EH (cell line): ENCODE measurements around the gene DIP2A.
A peak's percentile ranks its signal among the peaks of the same experiment; 100 is the strongest.

ENCODE experiments used
- DNase-seq: peaks from one replicate; pipeline ENCODE4 v3.0.0-alpha.2; 2015; ENCODE audit warnings: low read depth

DIP2A gene

DNA sequence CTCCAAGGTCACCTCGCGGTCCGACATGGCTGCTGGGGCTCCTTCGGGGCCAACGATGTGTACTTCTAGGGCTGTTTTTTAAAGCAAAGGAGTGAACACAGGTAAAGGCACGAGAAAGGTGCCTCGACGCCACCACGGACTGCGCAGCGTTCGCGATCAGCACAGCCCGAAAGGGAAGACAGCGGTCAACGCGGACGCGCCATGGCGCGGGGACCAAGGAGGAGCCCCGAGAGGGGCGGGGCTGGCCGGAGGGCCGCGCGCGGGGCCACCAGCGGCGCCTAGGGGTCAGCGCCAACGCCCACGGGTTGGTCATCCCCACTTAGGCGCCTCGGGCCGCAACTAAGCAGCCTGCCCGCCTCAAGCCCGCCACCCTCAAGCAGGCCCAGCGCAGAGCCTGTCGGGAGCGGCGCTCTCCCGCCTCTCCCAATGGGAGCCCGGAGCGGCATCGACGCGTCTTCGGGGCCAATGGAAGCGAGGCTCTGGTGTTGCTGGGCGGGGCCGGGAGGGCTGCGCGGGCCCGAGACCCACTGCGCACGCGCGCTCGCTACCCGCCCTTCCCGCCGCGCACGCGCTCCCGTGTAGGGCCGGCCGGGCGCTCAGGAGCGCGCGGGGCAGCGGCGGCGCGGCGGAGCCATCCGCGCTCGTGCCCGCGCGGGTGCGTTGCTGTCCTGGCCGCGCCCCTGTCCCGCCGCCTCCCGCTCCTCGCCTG is at the start of gene DIP2A:
TSS of gene DIP2A (plus strand) at position 577 of the 709 bp plus-strand sequence. CDS start 241 bp downstream, outside the sequence.
- peak; percentile 96 for DNase-seq

- no peak for DNase-seq
Measured at GRCh38 chr21:46409641-46410406, 48.9 kb upstream of the DIP2A start.

- DNase-seq = no peak
Measured at GRCh38 chr21:46410516-46410915, 48.2 kb upstream of the DIP2A start.

- DNase-seq = no peak
Measured at GRCh38 chr21:46411236-46411635, 47.5 kb upstream of the DIP2A start.

- no peak for DNase-seq
Measured at GRCh38 chr21:46411691-46412090, 47.0 kb upstream of the DIP2A start.

- no peak for DNase-seq
Measured at GRCh38 chr21:46412521-46413364, 45.9 kb upstream of the DIP2A start.

GRCh38 chr21:46413365-46413696 is 45.4 kb upstream of the DIP2A start:
- no peak for DNase-seq

- DNase-seq = no peak
Measured at GRCh38 chr21:46414965-46415275, 43.8 kb upstream of the DIP2A start.

DNA sequence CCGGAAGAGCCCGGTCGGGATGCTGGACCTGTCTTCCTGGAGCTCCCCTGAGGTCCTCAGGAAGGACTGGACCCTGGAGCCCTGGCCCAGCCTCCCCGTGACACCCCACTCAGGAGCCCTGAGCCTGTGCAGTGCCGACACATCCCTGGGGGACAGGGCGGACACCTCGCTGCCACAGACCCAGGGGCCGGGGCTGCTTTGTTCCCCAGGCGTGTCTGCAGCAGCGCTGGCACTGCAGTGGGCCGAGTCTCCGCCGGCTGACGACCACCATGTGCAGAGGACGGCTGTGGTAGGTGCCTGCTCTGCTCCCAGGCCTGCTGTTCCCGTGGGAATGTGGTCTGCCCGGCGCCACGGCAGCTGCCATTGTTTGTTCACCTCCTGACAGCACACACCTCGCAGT is 42.1 kb upstream of the DIP2A start:
- DNase-seq = no peak

DNA sequence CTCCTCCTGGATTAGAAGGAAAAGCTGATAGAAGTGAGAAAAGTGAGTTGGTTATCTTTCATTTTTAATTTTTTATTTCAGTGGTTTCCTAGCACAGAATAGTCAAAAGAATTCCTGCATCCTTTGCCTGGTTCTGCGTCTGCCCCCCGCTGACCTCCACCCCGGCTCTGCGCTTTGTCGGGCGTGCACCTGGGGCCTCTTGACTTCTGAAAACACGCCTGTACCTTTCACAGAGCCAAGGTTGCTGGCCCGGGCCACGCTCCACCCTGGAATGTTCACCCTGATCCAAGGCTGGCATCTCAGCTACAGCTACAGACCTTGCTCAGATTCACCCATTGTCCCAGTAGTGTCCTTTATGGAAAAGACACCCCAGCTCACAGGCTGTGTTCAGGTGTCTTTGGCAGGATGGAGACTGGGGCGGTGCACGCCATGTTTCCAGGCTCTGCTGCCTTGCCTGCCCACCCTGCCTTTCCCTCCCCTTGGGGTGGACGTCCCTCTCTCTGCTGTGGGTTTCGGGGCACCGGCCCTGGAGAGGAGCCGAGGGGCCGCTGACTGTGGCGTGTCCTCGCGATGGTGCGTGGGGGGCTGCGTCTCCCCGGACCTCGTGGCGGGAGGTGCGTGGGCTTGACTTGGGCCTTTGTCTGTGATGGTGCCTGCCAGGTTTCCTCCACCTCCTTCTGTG is 40.3 kb upstream of the DIP2A start:
- DNase-seq = no peak

DNA sequence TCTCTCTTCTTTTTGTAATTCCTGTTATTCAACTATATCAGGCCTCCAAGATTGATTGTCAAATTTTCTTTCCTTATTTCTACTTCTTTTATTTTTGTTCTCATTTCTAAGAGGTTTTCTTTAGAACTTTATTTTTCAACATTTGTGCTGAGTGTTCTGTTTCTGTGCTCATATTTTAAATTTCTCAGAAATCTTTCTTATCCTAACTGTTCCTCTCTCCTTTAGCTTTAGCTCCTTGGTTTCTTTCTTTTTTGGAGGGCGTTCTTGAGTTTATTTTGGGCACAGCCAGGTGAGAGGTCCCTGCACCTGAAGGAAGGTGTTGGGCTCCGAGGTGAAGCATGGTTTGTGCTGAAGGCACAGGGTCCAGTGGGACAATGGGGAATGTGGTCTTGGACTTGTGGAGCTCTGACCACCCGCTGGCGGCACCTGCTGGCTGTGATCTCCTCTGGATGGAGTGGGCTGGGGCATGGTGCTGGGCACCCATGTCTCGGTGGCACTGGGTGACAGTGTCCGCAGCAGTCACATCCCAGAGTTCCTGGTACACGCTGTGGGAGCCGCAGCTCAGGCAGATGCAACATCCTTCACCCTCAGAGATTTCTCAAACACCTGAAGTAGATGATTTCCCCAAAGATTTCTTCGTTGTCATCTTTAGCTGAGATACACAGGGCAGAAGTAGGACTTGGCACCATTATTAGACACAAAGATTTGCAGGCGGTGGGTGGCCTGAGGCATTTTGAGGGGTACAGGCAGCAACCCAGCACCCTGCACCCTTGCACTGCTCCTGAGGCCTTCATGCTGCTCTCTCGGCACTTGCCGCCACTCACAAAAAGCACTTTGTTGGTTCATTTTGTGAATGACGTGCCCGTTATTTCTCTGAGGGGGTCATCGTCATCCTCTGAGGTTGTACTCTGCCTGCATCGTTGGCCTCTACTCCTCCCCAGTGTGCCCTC is 38.2 kb upstream of the DIP2A start:
- no peak for DNase-seq

GRCh38 chr21:46421191-46421750 is 37.4 kb upstream of the DIP2A start:
- DNase-seq = no peak

- no peak for DNase-seq
Measured at GRCh38 chr21:46421756-46422555, 36.7 kb upstream of the DIP2A start.

DNA sequence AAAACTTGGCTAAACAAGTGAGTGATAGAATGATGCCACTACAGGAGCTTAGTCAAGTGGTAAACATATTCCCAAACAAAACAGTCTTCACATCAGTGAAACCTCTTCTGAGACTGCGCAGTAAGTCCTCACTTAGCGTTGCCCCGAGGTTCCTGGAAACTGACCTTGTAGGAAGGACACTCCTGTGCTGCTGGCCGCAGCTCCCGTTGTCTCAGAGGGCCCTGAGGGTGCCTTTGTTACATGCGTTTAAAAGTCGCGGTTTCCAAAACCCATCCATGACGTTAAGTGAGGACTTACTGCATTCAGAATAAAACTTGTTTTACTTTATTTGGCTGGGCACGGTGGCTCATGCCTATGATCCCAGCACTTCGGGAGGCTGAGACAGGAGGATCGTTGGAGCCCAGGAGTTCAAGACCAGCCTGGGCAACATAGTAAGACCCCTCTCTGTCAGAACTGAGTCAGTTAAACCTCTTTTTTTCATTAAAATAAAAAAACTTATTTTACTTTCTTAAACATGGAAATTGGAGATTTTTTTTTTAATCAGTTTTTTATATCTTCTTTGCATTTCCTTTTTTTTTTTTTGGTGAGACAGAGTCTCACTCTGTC is 36.0 kb upstream of the DIP2A start:
- DNase-seq = no peak

GRCh38 chr21:46423546-46424038 is 35.1 kb upstream of the DIP2A start:
- DNase-seq = no peak

GRCh38 chr21:46424039-46424591 is 34.6 kb upstream of the DIP2A start:
- no peak for DNase-seq

GRCh38 chr21:46424621-46425020 is 34.1 kb upstream of the DIP2A start:
- DNase-seq = no peak

GRCh38 chr21:46425041-46425440 is 33.6 kb upstream of the DIP2A start:
- DNase-seq = no peak

DNA sequence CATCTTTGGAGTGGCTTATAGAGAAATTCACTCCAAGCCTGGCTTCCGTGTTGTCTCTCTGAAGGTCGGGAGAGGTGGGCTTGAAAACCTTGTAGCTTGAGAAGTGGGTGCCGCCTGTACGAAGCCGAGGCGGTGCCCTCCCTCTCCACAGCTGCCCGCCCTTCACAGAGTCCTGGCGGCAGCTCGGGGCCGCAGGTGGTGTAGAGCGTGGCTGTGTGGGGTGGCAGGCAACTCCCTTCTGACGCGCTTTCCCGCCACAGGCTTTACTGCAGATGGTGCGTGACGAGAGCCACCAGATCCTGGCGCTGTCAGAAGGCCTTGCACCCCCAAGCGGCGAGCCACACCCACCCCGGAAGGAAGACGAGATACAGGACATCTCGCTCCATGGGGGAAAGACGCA is 33.1 kb upstream of the DIP2A start:
- no peak for DNase-seq
